ENCODE results near the gene ARID2.
A peak's percentile ranks its signal among the peaks of the same experiment; 100 is the strongest.

Gene ARID2

DNA sequence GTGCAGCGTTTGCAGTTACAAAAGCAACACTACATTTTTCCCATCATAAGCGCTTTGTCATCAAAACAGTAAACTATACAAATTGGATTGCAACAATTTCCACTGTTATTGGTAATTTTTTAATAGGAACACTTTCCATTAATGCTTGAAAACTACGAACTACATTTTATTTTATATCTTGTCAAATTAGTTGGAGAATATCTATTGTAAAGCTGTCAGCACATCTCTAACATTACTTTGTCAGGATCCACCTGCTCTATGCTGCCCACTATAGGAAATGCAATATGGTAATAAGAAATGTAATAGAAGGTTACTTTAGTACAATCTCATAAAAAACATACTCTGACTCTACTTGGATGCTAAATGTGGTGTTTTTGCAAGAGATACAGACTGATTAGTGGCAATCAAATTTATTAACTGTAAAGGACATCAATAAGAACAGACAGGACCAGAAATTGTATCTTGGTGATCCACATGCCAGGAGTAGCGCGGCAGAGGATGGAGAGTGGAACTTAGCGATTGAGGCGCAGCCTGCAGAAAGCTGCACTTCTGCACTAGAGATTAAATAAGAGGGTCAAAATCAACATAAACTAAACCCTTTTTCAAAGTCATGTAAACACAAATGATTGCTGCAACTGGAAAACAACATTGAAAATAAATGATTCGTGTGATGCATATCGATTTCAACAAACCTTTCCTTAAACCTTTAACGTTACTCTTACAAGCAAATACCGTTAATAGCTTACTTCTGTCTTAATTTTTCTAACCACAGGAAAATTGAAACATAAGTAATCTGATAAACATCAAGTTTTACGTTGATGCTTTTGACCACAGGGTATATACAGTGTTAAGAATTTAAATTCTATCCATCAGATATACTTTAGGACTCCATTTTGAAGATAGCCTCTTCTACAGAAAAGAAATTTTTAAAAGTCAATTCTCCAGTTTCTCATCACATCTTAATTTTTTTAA, 3.6 kb upstream of the ARID2 start:
- DNase-seq: peak; percentile 23 to 58 (median 38)

- DNase-seq: peak in 3 of 4 experiments; percentile 40 to 70 (median 63)
Observed at GRCh38 chr12:45726603-45727300, 2.8 kb upstream of the ARID2 start.

DNA sequence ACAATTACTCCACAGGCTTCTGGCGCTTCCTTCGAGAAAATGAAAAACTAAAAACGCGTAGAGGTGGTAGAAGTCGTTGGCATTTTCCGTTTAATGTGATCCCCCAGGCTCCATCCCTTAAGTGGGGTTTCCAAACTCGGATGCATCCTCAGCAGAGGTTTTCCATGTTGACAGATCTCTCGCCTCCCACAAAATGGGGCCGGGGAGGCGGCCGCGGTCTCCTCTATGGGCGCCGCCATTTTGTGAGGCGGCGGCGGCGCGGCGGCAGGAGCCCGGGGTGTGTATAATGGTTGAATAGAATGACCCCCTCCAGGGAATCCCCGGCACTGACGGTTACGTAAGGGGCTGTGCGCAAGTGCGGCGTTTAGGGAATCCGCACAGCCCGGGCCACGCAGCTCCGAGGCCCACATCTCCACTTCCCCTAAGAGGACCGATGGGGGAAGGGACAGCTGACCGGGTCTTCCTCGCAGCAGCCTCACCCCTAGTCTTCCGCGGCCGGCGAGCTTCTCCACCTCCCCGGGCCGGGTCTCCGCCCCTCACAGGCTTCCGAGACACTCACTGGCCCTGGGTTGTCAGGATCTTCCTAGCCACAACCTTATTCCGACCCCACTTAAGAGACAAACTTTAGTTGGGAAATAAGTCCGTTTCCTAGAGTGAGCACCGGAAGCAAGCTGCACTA, 2.1 kb upstream of the ARID2 start:
- DNase-seq: peak; percentile 97 to 99 (median 98)

- no peak for DNase-seq
Observed at GRCh38 chr12:45727980-45728629, 1.4 kb upstream of the ARID2 start.

- peak; percentile 97 to 98 (median 98) for DNase-seq
Observed at GRCh38 chr12:45728630-45729232, 775 bp upstream of the ARID2 start.

DNA sequence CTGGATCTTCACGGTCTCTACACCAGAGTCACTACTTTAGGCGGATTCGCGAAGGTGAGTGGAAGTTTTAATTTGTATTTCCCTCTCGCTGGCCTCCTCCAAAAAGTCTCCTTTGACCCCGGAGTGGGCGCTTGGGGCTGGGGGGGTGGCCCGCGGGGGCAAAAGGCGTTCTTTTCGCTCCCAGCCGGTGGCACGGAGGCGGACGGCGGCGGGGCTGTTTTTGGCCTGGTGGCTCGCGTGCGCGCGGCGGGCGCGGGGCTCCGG, 510 bp downstream of the ARID2 start:
- peak in 1 of 4 experiments; percentile 38 for DNase-seq

GRCh38 chr12:45730348-45731189, 1.1 kb downstream of the ARID2 start:
- DNase-seq: peak; percentile 42 to 69 (median 54)

DNA sequence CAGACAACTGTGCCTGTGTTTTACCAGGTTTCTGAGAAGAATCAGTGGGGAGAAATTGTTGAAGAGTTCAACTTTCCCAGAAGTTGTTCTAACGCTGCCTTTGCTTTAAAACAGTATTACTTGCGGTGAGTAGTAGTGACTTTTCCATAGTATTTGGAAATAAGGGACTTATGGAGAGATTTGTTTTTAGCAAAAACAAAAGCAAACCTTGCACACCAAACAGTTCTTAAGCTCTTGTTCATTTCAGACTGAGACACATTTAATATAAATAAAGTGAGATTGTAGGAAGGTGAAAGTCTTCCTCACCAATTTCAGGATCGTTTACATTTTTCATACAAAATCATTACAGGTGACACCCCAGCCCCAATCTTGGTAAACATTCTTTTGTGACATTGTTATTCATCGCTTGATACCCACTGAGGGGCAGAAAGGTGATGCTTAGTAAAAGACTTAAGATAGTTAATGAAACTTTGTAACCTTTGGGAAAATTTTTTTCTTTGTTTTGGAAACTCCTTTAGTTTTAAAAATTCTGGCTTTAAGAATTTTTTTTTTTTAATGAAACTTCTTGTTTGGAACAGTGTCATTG, 1.8 kb downstream of the ARID2 start:
- no peak for DNase-seq

DNA sequence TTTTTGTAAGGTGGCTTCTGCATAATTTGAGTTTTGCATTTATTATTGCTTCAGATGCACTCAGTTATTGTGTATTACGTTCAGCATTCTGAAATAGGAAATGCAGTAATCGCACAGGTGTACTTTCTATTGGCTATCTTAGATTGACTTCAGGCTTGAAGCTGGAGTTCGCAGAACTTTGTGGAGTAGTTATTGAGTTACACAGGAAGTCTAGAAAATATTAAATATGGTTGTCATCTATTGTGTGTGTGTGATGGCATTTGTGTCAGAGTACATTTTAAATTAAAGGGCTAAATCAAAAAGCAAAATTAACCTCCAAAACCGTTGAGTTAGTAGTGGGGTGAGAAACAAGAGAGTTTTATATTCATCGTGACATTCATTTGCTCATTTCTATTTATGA, 2.7 kb downstream of the ARID2 start:
- peak in 2 of 4 experiments; percentile 11 to 21 for DNase-seq

DNA sequence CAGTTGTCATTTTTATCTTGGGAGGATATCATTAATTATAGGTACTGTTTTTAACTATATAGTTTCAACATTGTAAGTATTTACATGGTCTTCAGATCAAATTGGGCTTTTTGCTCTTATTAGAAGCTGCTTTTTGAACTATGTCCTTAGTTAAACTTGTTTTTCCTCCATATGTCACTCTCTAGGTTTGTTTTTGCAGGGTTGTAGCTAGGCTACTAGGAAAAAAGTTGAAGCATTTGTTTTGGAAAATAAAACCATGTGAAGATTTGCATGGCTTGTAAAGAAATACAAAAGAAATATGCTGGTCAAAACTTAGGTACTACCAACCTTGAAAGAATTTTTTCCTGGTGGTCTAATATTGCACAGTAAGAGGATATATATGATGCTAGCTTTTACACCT, 3.4 kb downstream of the ARID2 start:
- DNase-seq: no peak

DNA sequence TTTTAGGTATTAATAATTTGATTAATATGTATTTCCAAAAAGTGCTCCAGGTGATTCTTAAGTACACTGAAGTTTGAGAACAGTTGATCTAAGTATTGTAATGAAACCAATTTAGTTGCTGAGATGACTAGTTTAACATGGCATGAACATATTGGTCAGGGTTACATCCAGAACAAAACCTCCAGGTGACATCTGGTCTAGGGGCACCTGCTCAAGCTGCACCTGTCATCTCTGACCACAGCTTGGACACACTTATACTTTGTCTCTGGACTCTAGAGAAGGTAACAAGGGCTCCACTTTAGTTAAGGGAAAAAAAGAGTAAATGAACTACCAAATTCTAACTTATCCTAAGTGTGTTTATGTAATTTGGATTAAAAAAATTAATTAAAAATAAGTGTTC, 8.1 kb downstream of the ARID2 start:
- no peak for DNase-seq

- DNase-seq: no peak
Observed at GRCh38 chr12:45742590-45742989, 13.1 kb downstream of the ARID2 start.

- DNase-seq: no peak
Observed at GRCh38 chr12:45743247-45743646, 13.7 kb downstream of the ARID2 start.

GRCh38 chr12:45745861-45746277, 16.4 kb downstream of the ARID2 start:
- peak in 3 of 4 experiments; percentile 15 to 59 (median 49) for DNase-seq

- DNase-seq: no peak
Observed at GRCh38 chr12:45756666-45757065, 27.2 kb downstream of the ARID2 start.

GRCh38 chr12:45757172-45757571, 27.7 kb downstream of the ARID2 start:
- DNase-seq: no peak

GRCh38 chr12:45760333-45760732, 30.8 kb downstream of the ARID2 start:
- no peak for DNase-seq

GRCh38 chr12:45762185-45763110, 32.9 kb downstream of the ARID2 start:
- peak in 3 of 4 experiments; percentile 16 to 42 (median 26) for DNase-seq

DNA sequence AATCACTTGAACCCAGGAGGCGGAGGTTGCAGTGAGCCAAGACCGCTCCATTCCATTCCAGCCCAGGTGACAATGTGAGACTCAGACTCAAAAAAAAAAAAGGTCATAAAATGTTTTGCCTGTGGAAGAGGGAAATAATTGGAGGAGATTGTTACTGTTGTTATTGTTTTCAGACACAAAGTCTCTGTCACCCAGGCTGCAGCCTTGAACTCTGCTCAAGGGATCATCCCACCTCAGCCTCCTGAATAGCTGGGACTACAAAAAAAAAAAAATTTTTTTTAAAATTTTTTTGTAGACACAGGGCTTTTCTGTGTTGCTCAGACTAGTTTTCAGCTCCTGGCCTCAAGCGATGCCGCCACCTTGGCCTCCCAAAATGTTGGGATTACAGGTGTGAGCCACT, 33.9 kb downstream of the ARID2 start:
- no peak for DNase-seq

DNA sequence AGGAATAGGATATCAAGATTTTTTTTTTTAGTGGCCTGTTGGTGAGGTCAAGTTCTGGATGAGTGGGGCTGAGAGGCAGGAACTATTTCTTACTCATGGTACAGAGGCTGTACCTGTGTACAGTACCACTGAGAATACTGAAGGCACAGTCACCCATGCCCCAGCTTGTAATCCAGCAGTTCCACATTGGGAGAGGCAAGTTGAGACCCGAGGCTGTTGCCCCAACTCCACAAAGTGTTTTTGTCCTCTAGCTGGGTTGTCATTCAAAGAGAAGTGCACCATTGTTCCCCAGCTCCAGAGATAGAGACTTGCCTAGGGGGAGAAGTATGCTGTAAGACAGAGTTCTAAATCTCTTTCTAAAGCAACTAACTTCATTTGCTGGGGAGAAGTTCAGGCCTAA, 38.7 kb downstream of the ARID2 start:
- no peak for DNase-seq
